ENCODE measurements around the gene TMEM97. TPM values are rescaled to one million over a fixed set of nuclear protein-coding genes. Genes with fewer than 3 reads are reported as not detected.
A peak's percentile ranks its signal among the peaks of the same experiment; 100 is the strongest.

The TMEM97 gene
- polyA plus RNA-seq, 2 donors = 7.4 to 8.9 TPM

- Histone ChIP-seq H3K27ac (ENCODE audit: low read depth in 2 of 2, low read length in 1 of 2) (no peak overlapping the region), H3K4me3 (ENCODE audit: low read depth in 1 of 2, low read length in 2 of 2) (no peak overlapping the region), H3K27me3 (ENCODE audit: control insufficient read depth in 1 of 2, insufficient read depth in 2 of 2, low read length in 2 of 2) (no peaks in the 10 kb centered on the region), H3K36me3 (ENCODE audit: control insufficient read depth in 2 of 2, insufficient read depth in 2 of 2, low read length in 1 of 2) (peaks cover 36 to 48% of the 10 kb centered on the region in 2 donors), H3K9me3 (ENCODE audit: control insufficient read depth in 2 of 2, insufficient read depth in 1 of 2, low read depth in 1 of 2, low read length in 1 of 2) (no peaks in the 10 kb centered on the region), H3K4me1 (ENCODE audit: control insufficient read depth in 2 of 2, insufficient read depth in 2 of 2, low read length in 1 of 2) (peaks cover 2 to 11% of the 10 kb centered on the region in 2 donors)
- WGBS, 2 donors = 90 to 93% methylated on average over 14 of the region's 14 CpGs
Observed at GRCh38 chr17:28342313-28342712, 23.3 kb downstream of the TMEM97 start.

GRCh38 chr17:28343491-28343932, 24.5 kb downstream of the TMEM97 start:
- H3K36me3 ChIP-seq (ENCODE audit: control insufficient read depth in 2 of 2, insufficient read depth in 2 of 2, low read length in 1 of 2) = peaks cover 45 to 55% of the 10 kb centered on the region in 2 donors
- H3K4me1 ChIP-seq (ENCODE audit: control insufficient read depth in 2 of 2, insufficient read depth in 2 of 2, low read length in 1 of 2) = peaks cover 3 to 14% of the 10 kb centered on the region in 2 donors
- peak overlapping the region in 1 of 2 donors; percentile 14 for H3K27ac ChIP-seq (ENCODE audit: low read depth in 2 of 2, low read length in 1 of 2)

GRCh38 chr17:28344011-28344410, 25.0 kb downstream of the TMEM97 start:
- Histone ChIP-seq H3K4me1 (ENCODE audit: control insufficient read depth in 2 of 2, insufficient read depth in 2 of 2, low read length in 1 of 2) (peaks cover 3 to 14% of the 10 kb centered on the region in 2 donors), H3K9me3 (ENCODE audit: control insufficient read depth in 2 of 2, insufficient read depth in 1 of 2, low read depth in 1 of 2, low read length in 1 of 2) (no peaks in the 10 kb centered on the region), H3K27me3 (ENCODE audit: control insufficient read depth in 1 of 2, insufficient read depth in 2 of 2, low read length in 2 of 2) (no peaks in the 10 kb centered on the region), H3K4me3 (ENCODE audit: low read depth in 1 of 2, low read length in 2 of 2) (no peak overlapping the region), H3K27ac (ENCODE audit: low read depth in 2 of 2, low read length in 1 of 2) (no peak overlapping the region), H3K36me3 (ENCODE audit: control insufficient read depth in 2 of 2, insufficient read depth in 2 of 2, low read length in 1 of 2) (peaks cover 45 to 59% of the 10 kb centered on the region in 2 donors)
- WGBS, 2 donors = 79 to 94% methylated on average over 9 of the region's 9 CpGs

More at GRCh38 chr17:28343491-28343932, 24.5 kb downstream of the TMEM97 start:
- Histone ChIP-seq H3K9me3 (ENCODE audit: control insufficient read depth in 2 of 2, insufficient read depth in 1 of 2, low read depth in 1 of 2, low read length in 1 of 2) (no peaks in the 10 kb centered on the region), H3K27me3 (ENCODE audit: control insufficient read depth in 1 of 2, insufficient read depth in 2 of 2, low read length in 2 of 2) (no peaks in the 10 kb centered on the region), H3K4me3 (ENCODE audit: low read depth in 1 of 2, low read length in 2 of 2) (no peak overlapping the region)
- 72 to 78% methylated on average over 10 of the region's 10 CpGs for WGBS, 2 donors

DNA sequence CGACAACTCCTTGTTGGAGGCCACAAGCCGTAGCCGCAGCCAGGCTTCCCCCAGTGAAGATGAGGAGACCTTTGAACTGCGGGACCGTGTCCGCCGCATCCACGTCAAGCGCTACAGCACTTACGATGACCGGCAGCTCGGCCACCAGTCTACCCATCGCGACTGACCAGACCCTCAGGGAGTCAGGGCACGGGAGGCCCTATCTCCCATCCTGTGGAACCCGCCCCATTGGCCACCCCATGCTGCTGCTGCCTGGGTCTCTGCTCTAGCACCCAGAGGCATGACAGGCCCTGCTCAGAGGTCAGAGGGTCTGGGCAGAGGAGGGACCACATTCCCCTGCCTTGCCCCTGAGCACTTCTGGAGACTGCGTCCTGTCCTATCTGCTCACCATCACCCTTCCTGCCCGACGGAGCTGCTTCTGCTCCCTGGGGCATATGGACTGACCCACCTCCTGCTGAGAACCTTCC, 25.5 kb downstream of the TMEM97 start:
- no peak overlapping the region for H3K4me3 ChIP-seq (ENCODE audit: low read depth in 1 of 2, low read length in 2 of 2)
- peaks cover 45 to 58% of the 10 kb centered on the region in 2 donors for H3K36me3 ChIP-seq (ENCODE audit: control insufficient read depth in 2 of 2, insufficient read depth in 2 of 2, low read length in 1 of 2)
- no peak overlapping the region for H3K27ac ChIP-seq (ENCODE audit: low read depth in 2 of 2, low read length in 1 of 2)
- WGBS, 2 donors = 90 to 93% methylated on average over 19 of the region's 19 CpGs
- H3K4me1 ChIP-seq (ENCODE audit: control insufficient read depth in 2 of 2, insufficient read depth in 2 of 2, low read length in 1 of 2) = peaks cover 3 to 10% of the 10 kb centered on the region in 2 donors
- H3K9me3 ChIP-seq (ENCODE audit: control insufficient read depth in 2 of 2, insufficient read depth in 1 of 2, low read depth in 1 of 2, low read length in 1 of 2) = no peaks in the 10 kb centered on the region
- H3K27me3 ChIP-seq (ENCODE audit: control insufficient read depth in 1 of 2, insufficient read depth in 2 of 2, low read length in 2 of 2) = no peaks in the 10 kb centered on the region

DNA sequence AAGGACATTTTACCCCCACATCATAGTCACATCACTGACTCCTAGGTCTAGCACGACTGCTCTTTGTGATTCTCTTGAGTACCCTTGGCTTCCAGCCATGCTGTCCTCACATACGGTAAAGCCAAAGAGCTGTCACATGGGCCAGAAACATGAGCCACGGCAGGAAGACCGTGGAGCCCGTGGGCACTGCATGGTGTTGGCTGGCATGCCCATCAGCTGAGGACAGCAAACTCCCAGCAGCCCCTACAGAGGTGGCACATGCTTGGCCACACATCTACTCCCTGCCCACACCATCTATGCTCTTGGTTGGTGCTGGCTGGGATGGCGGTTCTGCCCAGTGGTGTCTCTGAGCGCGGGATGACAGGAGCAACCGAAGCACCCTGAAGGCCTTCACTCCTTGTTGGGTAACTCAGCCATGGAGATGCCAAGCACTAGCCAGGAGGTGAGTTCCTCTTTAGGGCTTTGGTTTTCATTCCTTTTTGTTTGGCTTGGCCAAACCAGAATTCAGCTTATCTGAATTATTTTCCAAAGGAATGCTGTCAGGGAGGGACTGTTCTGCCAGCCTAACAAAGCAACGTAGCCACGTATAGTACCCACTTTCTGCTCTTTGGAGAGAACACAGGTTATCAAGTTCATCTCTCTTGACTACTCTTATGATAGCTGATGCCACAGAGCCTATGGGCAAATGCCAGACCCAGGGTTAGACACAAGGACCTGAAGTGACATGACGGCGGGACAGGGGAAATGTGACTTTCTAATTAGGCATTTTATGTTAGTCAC, 26.6 kb downstream of the TMEM97 start:
- peaks cover 3 to 8% of the 10 kb centered on the region in 2 donors for H3K4me1 ChIP-seq (ENCODE audit: control insufficient read depth in 2 of 2, insufficient read depth in 2 of 2, low read length in 1 of 2)
- H3K9me3 ChIP-seq (ENCODE audit: control insufficient read depth in 2 of 2, insufficient read depth in 1 of 2, low read depth in 1 of 2, low read length in 1 of 2) = no peaks in the 10 kb centered on the region
- H3K27me3 ChIP-seq (ENCODE audit: control insufficient read depth in 1 of 2, insufficient read depth in 2 of 2, low read length in 2 of 2) = no peaks in the 10 kb centered on the region
- WGBS, 2 donors = 65 to 70% methylated on average over 13 of the region's 13 CpGs
- peak overlapping the region in 1 of 2 donors; percentile 22 for H3K27ac ChIP-seq (ENCODE audit: low read depth in 2 of 2, low read length in 1 of 2)
- H3K4me3 ChIP-seq (ENCODE audit: low read depth in 1 of 2, low read length in 2 of 2) = no peak overlapping the region
- peaks cover 39 to 56% of the 10 kb centered on the region in 2 donors for H3K36me3 ChIP-seq (ENCODE audit: control insufficient read depth in 2 of 2, insufficient read depth in 2 of 2, low read length in 1 of 2)

- Histone ChIP-seq H3K9me3 (ENCODE audit: control insufficient read depth in 2 of 2, insufficient read depth in 1 of 2, low read depth in 1 of 2, low read length in 1 of 2) (no peaks in the 10 kb centered on the region), H3K27me3 (ENCODE audit: control insufficient read depth in 1 of 2, insufficient read depth in 2 of 2, low read length in 2 of 2) (no peaks in the 10 kb centered on the region), H3K27ac (ENCODE audit: low read depth in 2 of 2, low read length in 1 of 2) (no peak overlapping the region), H3K4me3 (ENCODE audit: low read depth in 1 of 2, low read length in 2 of 2) (no peak overlapping the region), H3K36me3 (ENCODE audit: control insufficient read depth in 2 of 2, insufficient read depth in 2 of 2, low read length in 1 of 2) (peaks cover 40 to 58% of the 10 kb centered on the region in 2 donors), H3K4me1 (ENCODE audit: control insufficient read depth in 2 of 2, insufficient read depth in 2 of 2, low read length in 1 of 2) (peaks cover 3 to 8% of the 10 kb centered on the region in 2 donors)
- 76 to 85% methylated on average over 2 of the region's 2 CpGs for WGBS, 2 donors
Observed at GRCh38 chr17:28346199-28346580, 27.2 kb downstream of the TMEM97 start.

DNA sequence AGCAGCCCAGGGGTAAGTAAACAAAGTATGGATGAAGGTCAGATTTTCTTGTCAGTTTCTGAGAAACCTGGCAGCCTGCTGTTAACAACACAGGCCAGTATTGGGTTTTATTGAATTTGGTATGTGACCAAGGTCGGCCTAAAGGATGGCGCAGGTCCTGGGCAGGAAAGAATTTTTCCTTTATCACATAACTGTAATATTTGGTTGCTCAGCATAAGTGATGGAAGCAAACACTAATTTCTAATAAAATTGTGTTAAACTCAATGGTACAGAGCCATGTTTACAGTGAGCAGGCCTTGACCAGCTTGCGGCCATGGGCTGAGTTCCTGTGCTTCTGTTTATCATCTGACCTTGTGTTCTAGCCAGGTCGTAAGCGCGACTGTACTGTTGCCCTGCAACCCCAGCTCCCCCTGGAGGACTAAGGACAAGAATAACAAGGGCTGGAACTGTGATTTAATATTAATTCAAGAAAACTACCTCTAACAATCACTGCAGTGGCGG, 27.8 kb downstream of the TMEM97 start:
- WGBS, 2 donors = 49 to 52% methylated on average over 7 of the region's 7 CpGs
- H3K27ac ChIP-seq (ENCODE audit: low read depth in 2 of 2, low read length in 1 of 2) = no peak overlapping the region
- peaks cover 35 to 58% of the 10 kb centered on the region in 2 donors for H3K36me3 ChIP-seq (ENCODE audit: control insufficient read depth in 2 of 2, insufficient read depth in 2 of 2, low read length in 1 of 2)

DNA sequence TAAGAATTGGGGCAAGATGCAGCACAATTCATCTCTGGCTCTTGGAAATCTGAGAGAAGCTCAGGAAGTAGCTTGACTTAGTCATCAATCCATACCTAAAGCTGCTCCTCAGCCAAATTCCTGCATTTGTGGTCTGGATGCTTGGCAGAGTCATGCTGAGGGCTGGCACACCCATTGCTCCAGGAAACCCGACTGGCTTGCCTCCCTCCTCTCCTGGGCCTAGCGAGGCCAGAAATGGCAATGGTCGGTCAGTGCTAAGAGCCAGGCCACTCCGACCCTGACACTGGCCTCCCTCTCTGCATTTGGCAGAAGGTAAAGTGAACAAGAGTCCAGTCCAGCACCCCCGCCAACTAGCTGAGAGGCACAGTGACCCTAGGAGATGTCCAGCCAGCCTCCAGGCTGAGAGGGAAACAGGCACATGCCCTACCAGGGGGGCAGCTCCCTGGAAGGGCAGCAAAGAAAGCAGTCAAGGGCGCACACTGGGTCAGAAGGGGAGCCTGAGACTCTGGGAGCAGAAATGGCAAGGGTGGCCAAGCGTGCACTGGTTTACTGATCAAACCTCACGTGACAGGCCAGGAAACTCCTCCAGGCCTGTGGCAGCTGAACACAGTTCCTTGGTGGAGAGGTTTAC, 28.4 kb downstream of the TMEM97 start:
- Histone ChIP-seq H3K9me3 (ENCODE audit: control insufficient read depth in 2 of 2, insufficient read depth in 1 of 2, low read depth in 1 of 2, low read length in 1 of 2) (no peaks in the 10 kb centered on the region), H3K4me3 (ENCODE audit: low read depth in 1 of 2, low read length in 2 of 2) (no peak overlapping the region), H3K36me3 (ENCODE audit: control insufficient read depth in 2 of 2, insufficient read depth in 2 of 2, low read length in 1 of 2) (peaks cover 30 to 53% of the 10 kb centered on the region in 2 donors), H3K27ac (ENCODE audit: low read depth in 2 of 2, low read length in 1 of 2) (peak overlapping the region; percentile 29 to 61), H3K27me3 (ENCODE audit: control insufficient read depth in 1 of 2, insufficient read depth in 2 of 2, low read length in 2 of 2) (no peaks in the 10 kb centered on the region), H3K4me1 (ENCODE audit: control insufficient read depth in 2 of 2, insufficient read depth in 2 of 2, low read length in 1 of 2) (peaks cover 3 to 8% of the 10 kb centered on the region in 2 donors)
- 63 to 66% methylated on average over 8 of the region's 8 CpGs for WGBS, 2 donors

More for the DNA sequence above, 27.8 kb downstream of the TMEM97 start:
- Histone ChIP-seq H3K9me3 (ENCODE audit: control insufficient read depth in 2 of 2, insufficient read depth in 1 of 2, low read depth in 1 of 2, low read length in 1 of 2) (no peaks in the 10 kb centered on the region), H3K4me1 (ENCODE audit: control insufficient read depth in 2 of 2, insufficient read depth in 2 of 2, low read length in 1 of 2) (peaks cover 3 to 8% of the 10 kb centered on the region in 2 donors), H3K27me3 (ENCODE audit: control insufficient read depth in 1 of 2, insufficient read depth in 2 of 2, low read length in 2 of 2) (no peaks in the 10 kb centered on the region), H3K4me3 (ENCODE audit: low read depth in 1 of 2, low read length in 2 of 2) (no peak overlapping the region)

GRCh38 chr17:28348979-28349378, 30.0 kb downstream of the TMEM97 start:
- whole genome bisulfite sequencing, 2 donors = 80 to 93% methylated on average over 3 of the region's 3 CpGs
- Histone ChIP-seq H3K4me3 (ENCODE audit: low read depth in 1 of 2, low read length in 2 of 2) (no peak overlapping the region), H3K27me3 (ENCODE audit: control insufficient read depth in 1 of 2, insufficient read depth in 2 of 2, low read length in 2 of 2) (no peaks in the 10 kb centered on the region), H3K27ac (ENCODE audit: low read depth in 2 of 2, low read length in 1 of 2) (peak overlapping the region in 1 of 2 donors; percentile 10), H3K36me3 (ENCODE audit: control insufficient read depth in 2 of 2, insufficient read depth in 2 of 2, low read length in 1 of 2) (peaks cover 25 to 51% of the 10 kb centered on the region in 2 donors), H3K9me3 (ENCODE audit: control insufficient read depth in 2 of 2, insufficient read depth in 1 of 2, low read depth in 1 of 2, low read length in 1 of 2) (no peaks in the 10 kb centered on the region), H3K4me1 (ENCODE audit: control insufficient read depth in 2 of 2, insufficient read depth in 2 of 2, low read length in 1 of 2) (peaks cover 3 to 4% of the 10 kb centered on the region in 2 donors)

Data from esophagus (tissue), 2 donors.